Lung (tissue), 12 donors: Measurements from ENCODE around the gene RMND5A. TPM values are rescaled to one million over a fixed set of nuclear protein-coding genes. Genes with fewer than 3 reads are reported as not detected.

Experiments
- ATAC-seq: fragments of 200-7000 bp; cut with Tn5 transposase; one replicate; pipeline ENCODE4 v1.9.1; 2020; ENCODE audit warnings: moderate number of reproducible peaks; ENCODE audit not compliant: insufficient read depth, low FRiP score
- DNase-seq, 3 donors: peaks; one replicate each; pipeline ENCODE4 v3.0.0-alpha.2; 2013 to 2017
- H3K27ac ChIP-seq, 2 donors: one replicate each; pipeline ENCODE4 v1.5.1; 2013; ENCODE audit warnings: mild to moderate bottlenecking in 2 of 2, moderate library complexity in 2 of 2, control low read depth in 1 of 2, inconsistent platforms in 1 of 2, low read depth in 1 of 2, low read length in 1 of 2
- H3K27me3 ChIP-seq, 3 donors: one replicate each; pipeline ENCODE4 v1.5.1; 2013; ENCODE audit warnings: low read length in 2 of 3; ENCODE audit not compliant: control insufficient read depth in 3 of 3, insufficient read depth in 3 of 3
- H3K36me3 ChIP-seq, 4 donors: one replicate each; pipeline ENCODE4 v1.5.1; 2013; ENCODE audit warnings: low read length in 4 of 4, mild to moderate bottlenecking in 1 of 4, moderate library complexity in 1 of 4; ENCODE audit not compliant: control insufficient read depth in 4 of 4, insufficient read depth in 4 of 4
- H3K4me1 ChIP-seq, 5 donors: one replicate each; pipeline ENCODE4 v1.5.1; 2013; ENCODE audit warnings: low read length in 5 of 5, mild to moderate bottlenecking in 2 of 5, moderate library complexity in 1 of 5; ENCODE audit not compliant: control insufficient read depth in 5 of 5, insufficient read depth in 5 of 5
- H3K4me3 ChIP-seq: one replicate; pipeline ENCODE4 v1.5.1; 2013; ENCODE audit warnings: mild to moderate bottlenecking, control low read depth, moderate library complexity
- H3K9ac ChIP-seq, 2 donors: one replicate each; pipeline ENCODE4 v1.5.1; 2013; ENCODE audit warnings: low read length in 2 of 2, control low read depth in 1 of 2; ENCODE audit not compliant: insufficient read depth in 1 of 2
- H3K9me3 ChIP-seq, 4 donors: one replicate each; pipeline ENCODE4 v1.5.1; 2013; ENCODE audit warnings: low read length in 3 of 4, mild to moderate bottlenecking in 1 of 4, moderate library complexity in 1 of 4; ENCODE audit not compliant: control insufficient read depth in 4 of 4, insufficient read depth in 3 of 4
- CTCF ChIP-seq: IDR thresholded peaks from 2 replicates; pipeline ENCODE4 v1.5.1; 2012; ENCODE audit warnings: mild to moderate bottlenecking; ENCODE audit errors: control extremely low read depth, extremely low read depth
- WGBS, 2 donors: extraction: QIAGEN DNeasy Blood & Tissue Kit; methylation state at CpG; one replicate each; pipeline ENCODE4 v1.1.7; 2013; 5-methylcytosine and 5-hydroxymethylcytosine counted together
- polyA plus RNA-seq, 2 donors: library from polyadenylated mRNA; stranded (reverse); fragments of 200-250 nt; gene quantifications; one replicate each; pipeline ENCODE4 v1.2.1, GENCODE V29; 2013
- total RNA-seq, 2 donors: library from RNA; depleted of rRNA in 1 of 2; stranded (reverse); fragments of >200 nt in 1 of 2; gene quantifications; one replicate each; pipeline ENCODE4 v1.2.1, GENCODE V29; 2014 to 2021
- donor health status: control.
- donor health status: control.
- donor health status: Bipolar disorder and iron deficiency.
- donor health status: healthy.
- donor health status: DM: yes; HTN: yes; CAD: no.

Gene RMND5A
- total and polyA plus RNA-seq, 4 donors: 8.9 to 73.1 (median 16.6) TPM

DNA sequence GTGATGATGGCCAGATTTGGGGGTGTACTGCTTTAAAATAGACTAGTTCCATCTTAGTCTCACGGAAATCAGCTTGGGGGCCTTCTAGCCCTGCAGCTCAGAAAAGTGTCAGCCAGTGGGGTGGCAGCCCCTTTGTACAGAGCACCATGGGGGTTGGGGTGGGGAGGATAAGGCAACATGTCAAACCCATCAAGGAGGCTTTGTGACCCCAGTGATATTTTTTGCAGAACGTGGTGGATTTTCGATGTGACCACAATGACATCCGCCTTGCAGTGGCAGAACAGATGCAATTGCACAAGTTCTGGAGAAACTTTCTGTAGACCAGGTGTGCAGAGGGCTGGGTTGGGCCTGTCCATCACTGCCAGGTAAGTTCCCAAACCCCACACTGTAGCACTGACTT is 73.7 kb downstream of the RMND5A start:
- peaks cover 0 to 10% (median 7%) of the 10 kb centered on the region in 4 donors for H3K9me3 ChIP-seq
- H3K9ac ChIP-seq: no peak overlapping the region
- no peak for TF ChIP-seq CTCF
- no peak for DNase-seq
- peaks cover under 1 to 26% (median 9%) of the 10 kb centered on the region in 5 donors for H3K4me1 ChIP-seq
- no peaks in the 10 kb centered on the region for H3K36me3 ChIP-seq
- peaks cover 0 to 53% (median 43%) of the 10 kb centered on the region in 3 donors for H3K27me3 ChIP-seq
- WGBS, 2 donors: 71 to 82% methylated on average over 4 of the region's 4 CpGs
- H3K4me3 ChIP-seq: no peak overlapping the region
- no peak for ATAC-seq
- no peak overlapping the region for H3K27ac ChIP-seq

DNA sequence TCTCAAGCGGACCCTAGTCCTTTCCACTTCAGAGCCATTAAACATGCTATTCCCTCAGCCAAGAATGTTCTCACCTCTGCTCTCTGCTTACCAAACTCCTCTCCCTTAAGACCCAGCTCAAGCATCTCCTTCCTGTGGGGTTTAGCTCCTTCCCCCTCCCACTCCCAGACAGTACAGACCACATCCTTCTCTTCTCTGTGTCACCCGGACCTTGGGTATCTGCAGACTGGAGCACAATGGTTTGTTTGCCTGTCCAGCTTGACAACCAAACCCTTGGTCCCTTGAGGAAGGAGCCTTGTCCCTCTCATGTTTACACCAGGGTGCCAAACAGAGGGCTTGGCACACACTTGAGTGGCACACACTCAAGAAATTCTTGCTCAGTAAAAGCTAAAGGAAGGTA is 74.8 kb downstream of the RMND5A start:
- Histone ChIP-seq H3K9me3 (peaks cover 0 to 10% (median 7%) of the 10 kb centered on the region in 4 donors), H3K4me1 (peaks cover 0 to 16% (median 2%) of the 10 kb centered on the region in 5 donors), H3K27me3 (peaks cover 0 to 43% (median 38%) of the 10 kb centered on the region in 3 donors), H3K4me3 (no peak overlapping the region), H3K36me3 (no peaks in the 10 kb centered on the region), H3K27ac (no peak overlapping the region), H3K9ac (no peak overlapping the region)
- 56 to 69% methylated on average over 2 of the region's 2 CpGs for WGBS, 2 donors
- no peak for TF ChIP-seq CTCF
- no peak for ATAC-seq
- no peak for DNase-seq

GRCh38 chr2:86800856-86801567 is 80.9 kb downstream of the RMND5A start:
- no peak overlapping the region for H3K27ac ChIP-seq
- H3K27me3 ChIP-seq: peaks cover 0 to under 1% (median 0%) of the 10 kb centered on the region in 3 donors
- no peak for TF ChIP-seq CTCF
- H3K9me3 ChIP-seq: peaks cover 0 to 7% (median 5%) of the 10 kb centered on the region in 4 donors
- no peaks in the 10 kb centered on the region for H3K4me1 ChIP-seq
- no peaks in the 10 kb centered on the region for H3K36me3 ChIP-seq
- no peak for ATAC-seq
- 72 to 84% methylated on average over 2 of the region's 2 CpGs for WGBS, 2 donors
- DNase-seq: no peak
- no peak overlapping the region for H3K9ac ChIP-seq
- H3K4me3 ChIP-seq: no peak overlapping the region
